Neural progenitor cell (in vitro differentiated cells): ENCODE measurements around the gene TACR1. TPM values are rescaled to one million over a fixed set of nuclear protein-coding genes. Genes with fewer than 3 reads are reported as not detected.

Experiments
- DNase-seq: peaks from one replicate; pipeline ENCODE4 v3.0.0-alpha.2; 2016; ENCODE audit warnings: low spot score
- H2AFZ ChIP-seq: fragments of 200-600 bp; sonication (generic); replicated peaks from 2 replicates; pipeline ENCODE4 v1.6.1; 2016; ENCODE audit warnings: antibody characterized with exemption
- H3F3A ChIP-seq: fragments of 200-600 bp; sonication (generic); 2 replicates; pipeline ENCODE4 v1.6.1; 2016; ENCODE audit warnings: antibody characterized with exemption, low read depth
- H3K27ac ChIP-seq: fragments of 200-600 bp; sonication (generic); 2 replicates; pipeline ENCODE4 v1.5.1; 2016; ENCODE audit warnings: mild to moderate bottlenecking
- H3K27me3 ChIP-seq: fragments of 200-600 bp; sonication (generic); 2 replicates; pipeline ENCODE4 v1.6.1; 2016; ENCODE audit warnings: mild to moderate bottlenecking, moderate library complexity
- H3K36me3 ChIP-seq: fragments of 200-600 bp; sonication (generic); 2 replicates; pipeline ENCODE4 v1.5.1; 2016
- H3K4me1 ChIP-seq: fragments of 200-600 bp; sonication (generic); 2 replicates; pipeline ENCODE4 v1.6.1; 2016; ENCODE audit warnings: mixed run types
- H3K4me2 ChIP-seq: fragments of 200-600 bp; sonication (generic); 2 replicates; pipeline ENCODE4 v1.6.1; 2016
- H3K4me3 ChIP-seq: fragments of 200-600 bp; sonication (generic); 2 replicates; pipeline ENCODE4 v1.5.1; 2016
- H3K79me2 ChIP-seq: fragments of 200-600 bp; sonication (generic); 2 replicates; pipeline ENCODE4 v1.6.1; 2016; ENCODE audit warnings: low read depth
- H3K9ac ChIP-seq: fragments of 200-600 bp; sonication (generic); 2 replicates; pipeline ENCODE4 v1.6.1; 2016
- H3K9me3 ChIP-seq: fragments of 200-600 bp; sonication (generic); 2 replicates; pipeline ENCODE4 v1.5.1; 2016; ENCODE audit warnings: low read depth
- H4K20me1 ChIP-seq: fragments of 200-600 bp; sonication (generic); 2 replicates; pipeline ENCODE4 v1.6.1; 2016; ENCODE audit warnings: low read depth
- H3K27ac Mint-ChIP-seq: 3 replicates; pipeline ENCODE4 v1.8.0; 2021; ENCODE audit warnings: mixed read lengths
- H3K27me3 Mint-ChIP-seq: 2 replicates; pipeline ENCODE4 v1.8.0; 2022; ENCODE audit warnings: low read depth, mild to moderate bottlenecking, inconsistent platforms, moderate library complexity, mixed read lengths; ENCODE audit not compliant: insufficient read depth
- H3K36me3 Mint-ChIP-seq: 3 replicates; pipeline ENCODE4 v1.8.0; 2021; ENCODE audit warnings: mixed read lengths
- H3K4me1 Mint-ChIP-seq: 3 replicates; pipeline ENCODE4 v1.8.0; 2021; ENCODE audit warnings: mixed read lengths
- H3K4me3 Mint-ChIP-seq: 3 replicates; pipeline ENCODE4 v1.8.0; 2021; ENCODE audit warnings: mild to moderate bottlenecking, moderate library complexity, mixed read lengths
- H3K9me3 Mint-ChIP-seq: 3 replicates; pipeline ENCODE4 v1.8.0; 2020; ENCODE audit warnings: mixed read lengths
- EZH2 ChIP-seq: fragments of 200-600 bp; sonication (generic); IDR thresholded peaks from 2 replicates; pipeline ENCODE4 v1.6.1; 2017; ENCODE audit warnings: antibody characterized with exemption, mild to moderate bottlenecking, moderate library complexity
- EZH2phosphoT487 ChIP-seq: fragments of 200-600 bp; sonication (generic); IDR thresholded peaks from 2 replicates; pipeline ENCODE4 v1.6.1; 2017; ENCODE audit warnings: antibody characterized with exemption
- total RNA-seq: library from RNA; depleted of rRNA; stranded (reverse); fragments of >200 nt; gene quantifications from 2 replicates; pipeline ENCODE4 v1.2.3, GENCODE V29; 2015; ENCODE audit warnings: low replicate concordance
- TF ChIP-seq, protein P1 (sequence below): fragments of 200-600 bp; sonication (generic); IDR thresholded peaks from 2 replicates; pipeline ENCODE4 v1.5.1; 2017; ENCODE audit warnings: antibody characterized with exemption, mild to moderate bottlenecking

Gene TACR1
- total RNA-seq, 1 donor from 2014 or later, result not detected

- H4K20me1 ChIP-seq, result no peaks in the 10 kb centered on the region
- H3K4me3 ChIP-seq, result no peak overlapping the region
- H3K9me3 ChIP-seq, result no peaks in the 10 kb centered on the region
- Mint-ChIP-seq H3K27ac (no peak overlapping the region), H3K36me3 (no peaks in the 10 kb centered on the region), H3K4me3 (no peak overlapping the region), H3K4me1 (peaks cover 8% of the 10 kb centered on the region), H3K9me3 (no peaks in the 10 kb centered on the region), H3K27me3 (peaks cover 6% of the 10 kb centered on the region)
- H2AFZ ChIP-seq, result no peak overlapping the region
- no peak for DNase-seq
- peaks cover 22% of the 10 kb centered on the region for H3F3A ChIP-seq
- H3K9ac ChIP-seq, result no peak overlapping the region
- no peaks in the 10 kb centered on the region for H3K27me3 ChIP-seq
- no peak overlapping the region for H3K27ac ChIP-seq
- H3K79me2 ChIP-seq, result no peaks in the 10 kb centered on the region
- H3K4me1 ChIP-seq, result peaks cover 16% of the 10 kb centered on the region
- TF ChIP-seq EZH2 (no peak), EZH2phosphoT487 (no peak)
- TF ChIP-seq, protein P1, sequence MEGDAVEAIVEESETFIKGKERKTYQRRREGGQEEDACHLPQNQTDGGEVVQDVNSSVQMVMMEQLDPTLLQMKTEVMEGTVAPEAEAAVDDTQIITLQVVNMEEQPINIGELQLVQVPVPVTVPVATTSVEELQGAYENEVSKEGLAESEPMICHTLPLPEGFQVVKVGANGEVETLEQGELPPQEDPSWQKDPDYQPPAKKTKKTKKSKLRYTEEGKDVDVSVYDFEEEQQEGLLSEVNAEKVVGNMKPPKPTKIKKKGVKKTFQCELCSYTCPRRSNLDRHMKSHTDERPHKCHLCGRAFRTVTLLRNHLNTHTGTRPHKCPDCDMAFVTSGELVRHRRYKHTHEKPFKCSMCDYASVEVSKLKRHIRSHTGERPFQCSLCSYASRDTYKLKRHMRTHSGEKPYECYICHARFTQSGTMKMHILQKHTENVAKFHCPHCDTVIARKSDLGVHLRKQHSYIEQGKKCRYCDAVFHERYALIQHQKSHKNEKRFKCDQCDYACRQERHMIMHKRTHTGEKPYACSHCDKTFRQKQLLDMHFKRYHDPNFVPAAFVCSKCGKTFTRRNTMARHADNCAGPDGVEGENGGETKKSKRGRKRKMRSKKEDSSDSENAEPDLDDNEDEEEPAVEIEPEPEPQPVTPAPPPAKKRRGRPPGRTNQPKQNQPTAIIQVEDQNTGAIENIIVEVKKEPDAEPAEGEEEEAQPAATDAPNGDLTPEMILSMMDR, result no peak
- H3K4me2 ChIP-seq, result no peak overlapping the region
- no peaks in the 10 kb centered on the region for H3K36me3 ChIP-seq
These were observed 28.4 kb downstream of the TACR1 start for GRCh38 chr2:75170889-75171288.

DNA sequence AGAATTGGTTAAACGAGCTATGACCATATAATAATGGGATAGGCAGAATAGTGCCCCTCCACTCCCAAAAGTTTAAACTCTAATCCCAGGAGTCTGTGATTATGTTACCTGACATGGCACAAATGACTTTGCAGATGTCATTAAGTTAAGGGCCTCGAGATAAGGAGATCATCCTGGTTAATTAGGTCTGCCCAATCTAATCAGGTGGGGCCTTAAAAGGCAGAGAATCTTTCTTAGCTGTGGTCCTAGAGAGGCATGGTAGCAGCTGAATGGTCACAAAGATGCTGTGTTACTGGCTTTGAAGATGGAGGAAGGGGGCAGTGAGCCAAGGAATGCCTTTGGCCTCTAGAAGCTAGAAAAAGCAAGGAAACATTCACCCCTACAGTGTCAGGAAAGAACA is 31.1 kb downstream of the TACR1 start:
- H3K9ac ChIP-seq, result no peak overlapping the region
- no peaks in the 10 kb centered on the region for H3K79me2 ChIP-seq
- H3K27me3 Mint-ChIP-seq, result peaks cover 2% of the 10 kb centered on the region
- no peaks in the 10 kb centered on the region for H3K9me3 Mint-ChIP-seq
- H3K27ac ChIP-seq, result no peak overlapping the region
- H3F3A ChIP-seq, result peaks cover 4% of the 10 kb centered on the region
- H3K27ac Mint-ChIP-seq, result no peak overlapping the region
- no peak overlapping the region for H3K4me2 ChIP-seq
- DNase-seq, result no peak
- no peaks in the 10 kb centered on the region for H3K27me3 ChIP-seq
- no peak overlapping the region for H3K4me3 Mint-ChIP-seq
- no peaks in the 10 kb centered on the region for H3K36me3 ChIP-seq
- TF ChIP-seq, protein P1, result no peak
- TF ChIP-seq EZH2 (no peak), EZH2phosphoT487 (no peak)
- H3K4me3 ChIP-seq, result no peak overlapping the region
- no peaks in the 10 kb centered on the region for H4K20me1 ChIP-seq
- no peak overlapping the region for H2AFZ ChIP-seq
- H3K4me1 Mint-ChIP-seq, result no peaks in the 10 kb centered on the region
- peaks cover 2% of the 10 kb centered on the region for H3K4me1 ChIP-seq
- H3K9me3 ChIP-seq, result no peaks in the 10 kb centered on the region
- H3K36me3 Mint-ChIP-seq, result no peaks in the 10 kb centered on the region

DNA sequence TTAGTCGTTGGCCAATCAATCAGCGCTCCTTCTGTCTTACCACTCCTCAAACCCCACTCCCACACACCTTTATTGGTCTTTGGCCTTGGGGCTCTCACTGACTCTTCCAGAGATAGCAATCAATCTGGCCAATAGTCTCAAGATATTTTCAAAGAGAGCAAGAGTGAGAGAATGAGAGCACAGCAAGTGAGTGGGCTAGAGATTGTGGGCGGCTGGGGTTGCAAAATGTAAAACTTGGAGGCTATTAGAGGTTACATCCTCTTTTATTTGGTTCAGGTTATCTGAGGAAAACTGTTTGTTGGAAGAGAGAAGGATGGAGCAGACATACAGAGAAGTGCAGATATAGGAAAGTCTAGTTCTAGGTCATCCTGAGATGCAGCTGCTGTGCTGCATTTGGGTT is 32.8 kb downstream of the TACR1 start:
- peaks cover 2% of the 10 kb centered on the region for H3K27me3 Mint-ChIP-seq
- H3K4me3 Mint-ChIP-seq, result no peak overlapping the region
- no peak for DNase-seq
- H3K27ac Mint-ChIP-seq, result no peak overlapping the region
- Histone ChIP-seq H3K9ac (no peak overlapping the region), H3K27me3 (no peaks in the 10 kb centered on the region), H2AFZ (no peak overlapping the region), H3K9me3 (no peaks in the 10 kb centered on the region), H3F3A (no peaks in the 10 kb centered on the region), H4K20me1 (no peaks in the 10 kb centered on the region), H3K4me2 (no peak overlapping the region), H3K27ac (no peak overlapping the region), H3K4me1 (no peaks in the 10 kb centered on the region), H3K36me3 (no peaks in the 10 kb centered on the region), H3K4me3 (no peak overlapping the region), H3K79me2 (no peaks in the 10 kb centered on the region)
- H3K9me3 Mint-ChIP-seq, result no peaks in the 10 kb centered on the region
- H3K4me1 Mint-ChIP-seq, result no peaks in the 10 kb centered on the region
- H3K36me3 Mint-ChIP-seq, result no peaks in the 10 kb centered on the region
- TF ChIP-seq, protein P1, result no peak
- TF ChIP-seq EZH2 (no peak), EZH2phosphoT487 (no peak)

GRCh38 chr2:75162897-75163296 is 36.4 kb downstream of the TACR1 start:
- Histone ChIP-seq H3K27me3 (no peaks in the 10 kb centered on the region), H2AFZ (no peak overlapping the region), H3K79me2 (no peaks in the 10 kb centered on the region), H3K4me2 (no peak overlapping the region), H3K36me3 (no peaks in the 10 kb centered on the region), H4K20me1 (no peaks in the 10 kb centered on the region), H3K4me3 (no peak overlapping the region), H3F3A (no peaks in the 10 kb centered on the region), H3K4me1 (no peaks in the 10 kb centered on the region), H3K27ac (no peak overlapping the region), H3K9me3 (no peaks in the 10 kb centered on the region), H3K9ac (no peak overlapping the region)
- Mint-ChIP-seq H3K9me3 (no peaks in the 10 kb centered on the region), H3K4me1 (no peaks in the 10 kb centered on the region), H3K4me3 (no peak overlapping the region), H3K36me3 (no peaks in the 10 kb centered on the region), H3K27ac (no peak overlapping the region), H3K27me3 (peaks cover 2% of the 10 kb centered on the region)
- TF ChIP-seq EZH2 (no peak), EZH2phosphoT487 (no peak)
- TF ChIP-seq, protein P1, result no peak
- DNase-seq, result no peak
